DND-41 (cell line): ENCODE measurements around the gene RNASE7.

Experiments used
- ATAC-seq: fragments of 200-7000 bp; cut with Tn5 transposase; 3 replicates; pipeline ENCODE4 v1.9.1; 2021; ENCODE audit warnings: low read depth; ENCODE audit not compliant: insufficient read depth
- DNase-seq: peaks from one replicate; pipeline ENCODE4 v3.0.0-alpha.2; 2020
- H2AFZ ChIP-seq: 2 replicates; pipeline ENCODE4 v1.6.0; 2012; ENCODE audit warnings: low read depth, low read length
- H3K27ac ChIP-seq: 2 replicates; pipeline ENCODE4 v1.5.1; 2012; ENCODE audit warnings: low read length, inconsistent platforms
- H3K27me3 ChIP-seq: fragments of 200-600 bp; sonication (generic); 2 replicates; pipeline ENCODE4 v1.6.0; 2012; ENCODE audit warnings: low read length, mild to moderate bottlenecking, inconsistent platforms; ENCODE audit not compliant: insufficient read depth, poor library complexity
- H3K36me3 ChIP-seq: 2 replicates; pipeline ENCODE4 v1.5.1; 2012; ENCODE audit warnings: low read length, inconsistent platforms; ENCODE audit not compliant: insufficient read depth
- H3K4me1 ChIP-seq: 2 replicates; pipeline ENCODE4 v1.5.1; 2012; ENCODE audit warnings: mild to moderate bottlenecking, low read length; ENCODE audit not compliant: insufficient read depth
- H3K4me2 ChIP-seq: 2 replicates; pipeline ENCODE4 v1.6.0; 2012; ENCODE audit warnings: mild to moderate bottlenecking, moderate library complexity, low read length, inconsistent platforms; ENCODE audit not compliant: insufficient read depth
- H3K4me3 ChIP-seq, 2 experiments: fragments of 200-600 bp in 1 of 2; shearing (Covaris generic) in 1 of 2; 2 replicates each; pipeline ENCODE4 v1.5.1; 2012 to 2016; ENCODE audit warnings: inconsistent platforms in 2 of 2, low read length in 2 of 2, mild to moderate bottlenecking in 2 of 2, low read depth in 1 of 2, moderate library complexity in 1 of 2
- H3K79me2 ChIP-seq: 2 replicates; pipeline ENCODE4 v1.6.0; 2012; ENCODE audit warnings: low read length, inconsistent platforms; ENCODE audit not compliant: insufficient read depth
- H3K9ac ChIP-seq: 2 replicates; pipeline ENCODE4 v1.6.0; 2012; ENCODE audit warnings: low read depth, mild to moderate bottlenecking, inconsistent platforms, low read length, moderate library complexity
- H3K9me3 ChIP-seq: 2 replicates; pipeline ENCODE4 v1.5.1; 2012; ENCODE audit warnings: low read length, moderate library complexity, mild to moderate bottlenecking, inconsistent platforms; ENCODE audit not compliant: insufficient read depth, severe bottlenecking
- H4K20me1 ChIP-seq: 2 replicates; pipeline ENCODE4 v1.6.0; 2012; ENCODE audit warnings: low read length; ENCODE audit not compliant: insufficient read depth
- EZH2 ChIP-seq: IDR thresholded peaks from 3 replicates; pipeline ENCODE4 v1.6.1; 2012; ENCODE audit warnings: borderline replicate concordance, low read depth, mild to moderate bottlenecking, moderate library complexity, low read length, inconsistent platforms; ENCODE audit not compliant: severe bottlenecking
- TF ChIP-seq, protein P1 (sequence below): IDR thresholded peaks from 2 replicates; pipeline ENCODE4 v1.5.1; 2012; ENCODE audit warnings: borderline replicate concordance, low read length, moderate library complexity, mild to moderate bottlenecking; ENCODE audit not compliant: poor library complexity, severe bottlenecking; ENCODE audit errors: extremely low read depth

The RNASE7 gene

GRCh38 chr14:21092273-21093011, 50.3 kb downstream of the RNASE7 start:
- H4K20me1 ChIP-seq = peaks cover 7% of the 10 kb centered on the region
- H3K36me3 ChIP-seq = peaks cover 29% of the 10 kb centered on the region
- TF ChIP-seq, protein P1, sequence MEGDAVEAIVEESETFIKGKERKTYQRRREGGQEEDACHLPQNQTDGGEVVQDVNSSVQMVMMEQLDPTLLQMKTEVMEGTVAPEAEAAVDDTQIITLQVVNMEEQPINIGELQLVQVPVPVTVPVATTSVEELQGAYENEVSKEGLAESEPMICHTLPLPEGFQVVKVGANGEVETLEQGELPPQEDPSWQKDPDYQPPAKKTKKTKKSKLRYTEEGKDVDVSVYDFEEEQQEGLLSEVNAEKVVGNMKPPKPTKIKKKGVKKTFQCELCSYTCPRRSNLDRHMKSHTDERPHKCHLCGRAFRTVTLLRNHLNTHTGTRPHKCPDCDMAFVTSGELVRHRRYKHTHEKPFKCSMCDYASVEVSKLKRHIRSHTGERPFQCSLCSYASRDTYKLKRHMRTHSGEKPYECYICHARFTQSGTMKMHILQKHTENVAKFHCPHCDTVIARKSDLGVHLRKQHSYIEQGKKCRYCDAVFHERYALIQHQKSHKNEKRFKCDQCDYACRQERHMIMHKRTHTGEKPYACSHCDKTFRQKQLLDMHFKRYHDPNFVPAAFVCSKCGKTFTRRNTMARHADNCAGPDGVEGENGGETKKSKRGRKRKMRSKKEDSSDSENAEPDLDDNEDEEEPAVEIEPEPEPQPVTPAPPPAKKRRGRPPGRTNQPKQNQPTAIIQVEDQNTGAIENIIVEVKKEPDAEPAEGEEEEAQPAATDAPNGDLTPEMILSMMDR = peak; percentile 100
- no peak for TF ChIP-seq EZH2
- no peaks in the 10 kb centered on the region for H3K9me3 ChIP-seq
- no peaks in the 10 kb centered on the region for H3K27me3 ChIP-seq
- H3K4me3 ChIP-seq = no peak overlapping the region
- no peak overlapping the region for H3K9ac ChIP-seq
- DNase-seq (peak; percentile 86), ATAC-seq (peak; percentile 83)
- no peaks in the 10 kb centered on the region for H3K79me2 ChIP-seq
- H3K4me1 ChIP-seq = peaks cover 10% of the 10 kb centered on the region
- no peak overlapping the region for H2AFZ ChIP-seq
- no peak overlapping the region for H3K4me2 ChIP-seq
- no peak overlapping the region for H3K27ac ChIP-seq

DNA sequence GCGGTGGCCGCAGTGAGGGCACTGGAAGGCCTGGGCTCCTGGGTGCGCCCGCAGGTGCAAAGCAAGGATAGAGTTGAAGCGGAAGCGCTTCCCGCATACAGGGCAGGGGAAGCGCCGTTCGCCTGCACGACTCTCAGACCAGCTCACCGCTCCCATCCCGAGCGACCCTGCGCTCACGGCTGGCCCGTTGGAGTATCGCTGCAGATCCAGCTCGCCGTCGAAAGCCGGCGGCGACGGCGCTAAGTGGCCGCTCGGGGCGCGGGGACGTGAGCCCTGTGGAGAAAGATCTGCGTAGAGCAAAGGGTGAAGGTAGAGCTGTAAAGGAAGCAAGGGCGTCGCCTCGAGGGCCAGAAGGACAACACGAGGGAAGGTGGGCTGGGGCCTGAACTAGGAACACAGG, 50.9 kb downstream of the RNASE7 start:
- H3K36me3 ChIP-seq = peaks cover 29% of the 10 kb centered on the region
- no peaks in the 10 kb centered on the region for H3K79me2 ChIP-seq
- ATAC-seq (no peak), DNase-seq (no peak)
- no peak overlapping the region for H3K4me2 ChIP-seq
- H3K4me1 ChIP-seq = peaks cover 13% of the 10 kb centered on the region
- no peaks in the 10 kb centered on the region for H3K9me3 ChIP-seq
- H4K20me1 ChIP-seq = peaks cover 2% of the 10 kb centered on the region
- H3K27me3 ChIP-seq = no peaks in the 10 kb centered on the region
- no peak overlapping the region for H3K9ac ChIP-seq
- TF ChIP-seq, protein P1 = no peak
- TF ChIP-seq EZH2 = no peak
- H3K27ac ChIP-seq = no peak overlapping the region
- H3K4me3 ChIP-seq = no peak overlapping the region
- no peak overlapping the region for H2AFZ ChIP-seq
